Esophagus squamous epithelium (tissue), 5 donors: ENCODE data around the gene NUBP2. TPM values are rescaled to one million over a fixed set of nuclear protein-coding genes. Genes with fewer than 3 reads are reported as not detected.

Experiments used
- DNase-seq: peaks from one replicate; lab custom pipeline; 2025; lab: John Stamatoyannopoulos, UW
- H3K27ac ChIP-seq, 4 donors: fragments of 200-600 bp; sonication (generic); one replicate each; pipeline ENCODE4 v1.5.1; 2016 to 2019; ENCODE audit warnings: mild to moderate bottlenecking in 1 of 4
- H3K27me3 ChIP-seq, 4 donors: fragments of 200-600 bp; sonication (generic); 1 replicate in 3 of 4; 2 replicates in 1 of 4; pipeline versions ENCODE4 v1.5.1 to v1.6.0; 2017 to 2021; ENCODE audit warnings: antibody characterized with exemption in 1 of 4
- H3K36me3 ChIP-seq, 3 donors: fragments of 200-600 bp; sonication (generic); one replicate each; pipeline ENCODE4 v1.5.1; 2016 to 2019
- H3K4me1 ChIP-seq, 3 donors: fragments of 200-600 bp; sonication (generic); one replicate each; pipeline ENCODE4 v1.5.1; 2017 to 2019
- H3K4me3 ChIP-seq, 4 donors: fragments of 200-600 bp; sonication (generic); 1 replicate in 3 of 4; 2 replicates in 1 of 4; pipeline ENCODE4 v1.5.1; 2016 to 2019; ENCODE audit warnings: mild to moderate bottlenecking in 2 of 4, moderate library complexity in 1 of 4
- H3K9me3 ChIP-seq, 3 donors: fragments of 200-600 bp; sonication (generic); one replicate each; pipeline ENCODE4 v1.5.1; 2016 to 2019
- CTCF ChIP-seq, 6 experiments: fragments of 450-650 bp in 4 of 6; fragments of 200-600 bp in 2 of 6; sonication (generic) in 2 of 6; IDR thresholded peaks; one replicate each; pipeline ENCODE4 v1.5.1; 2016 to 2019; ENCODE audit warnings: antibody characterized with exemption in 6 of 6, mild to moderate bottlenecking in 4 of 6, moderate library complexity in 4 of 6
- POLR2A ChIP-seq, 4 donors: fragments of 450-650 bp; IDR thresholded peaks; one replicate each; pipeline ENCODE4 v1.6.1; 2017; ENCODE audit warnings: antibody characterized with exemption in 4 of 4, mild to moderate bottlenecking in 4 of 4, moderate library complexity in 3 of 4
- WGBS, 2 donors: methylation state at CpG; one replicate each; pipeline ENCODE4 v1.1.5; 2018; 5-methylcytosine and 5-hydroxymethylcytosine counted together
- intact Hi-C: fragments of 100-400 bp; cut with DNase I; formaldehyde crosslinking; loops from one replicate; pipeline ENCODE4 v1.15.0; 2022
- total RNA-seq, 4 donors: library from RNA; depleted of rRNA; stranded (reverse); fragments of >200 nt; gene quantifications; one replicate each; pipeline ENCODE4 v1.1.0, GENCODE V29; 2016
- donor health status: DM: yes; HTN: yes; CAD: no.

Gene NUBP2
- total RNA-seq, 4 donors from 2014 or later, result 71.4 to 91.5 (median 79.5) TPM

DNA sequence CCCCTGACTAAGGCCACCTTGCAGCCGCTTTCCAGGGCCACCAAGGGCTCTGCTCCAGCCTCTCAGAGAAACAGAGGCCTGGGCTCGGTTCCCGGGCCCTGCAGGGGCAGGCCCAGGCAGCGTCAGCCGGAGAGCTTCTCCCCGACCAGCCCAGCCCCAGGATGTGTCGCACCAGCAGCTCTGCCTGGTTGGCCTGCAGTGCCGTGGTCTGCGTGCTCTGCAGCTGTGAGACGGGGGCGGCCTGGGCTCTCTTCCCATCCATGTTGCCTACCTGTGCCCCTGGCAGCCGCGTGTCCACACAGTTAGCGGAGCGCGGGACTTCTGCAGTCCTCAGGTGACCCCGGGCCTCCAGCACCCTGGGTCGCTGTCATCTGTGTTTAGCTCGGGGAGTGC lies 5.9 kb downstream of the NUBP2 start:
- Histone ChIP-seq H3K27me3 (no peaks in the 10 kb centered on the region), H3K36me3 (peaks cover 0 to 78% (median 8%) of the 10 kb centered on the region in 3 donors), H3K4me3 (no peak overlapping the region), H3K27ac (peak overlapping the region in 2 of 4 donors; percentile 15 to 55), H3K4me1 (peaks cover 17 to 62% (median 26%) of the 10 kb centered on the region in 3 donors), H3K9me3 (no peaks in the 10 kb centered on the region)
- 60% methylated on average over 2 of the region's 19 CpGs; no CpG with 5 or more reads in 1 of the 2 donors for WGBS, 2 donors
- DNase-seq, result no peak
- TF ChIP-seq CTCF (IDR thresholded peaks at IDR 0.05) (no peak), POLR2A (IDR thresholded peaks at IDR 0.05) (no peak)
- intact Hi-C loops, result no loop called here

DNA sequence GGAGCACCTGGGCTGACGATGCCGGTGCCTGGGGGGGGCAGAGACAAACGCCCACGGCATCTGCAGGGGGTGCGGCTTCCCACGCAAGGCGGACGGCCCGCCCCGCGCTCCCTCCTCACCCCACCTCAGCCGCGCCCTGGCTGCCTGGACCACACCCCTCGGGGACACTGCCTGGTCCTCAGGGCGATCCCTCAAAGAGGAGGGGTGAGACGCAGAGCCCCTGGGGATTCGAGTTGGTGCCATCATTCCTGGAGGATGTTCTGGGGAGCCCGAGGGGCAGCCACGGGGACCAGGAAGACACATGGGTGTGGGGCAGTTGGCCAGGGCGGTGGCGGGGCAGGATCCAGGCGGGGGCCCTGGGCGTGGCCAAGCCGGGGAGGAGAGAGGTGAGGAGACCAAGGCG lies 6.9 kb downstream of the NUBP2 start:
- Histone ChIP-seq H3K27me3 (no peaks in the 10 kb centered on the region), H3K9me3 (no peaks in the 10 kb centered on the region), H3K4me3 (no peak overlapping the region), H3K27ac (peak overlapping the region in 1 of 4 donors; percentile 55), H3K4me1 (peaks cover 8 to 59% (median 16%) of the 10 kb centered on the region in 3 donors), H3K36me3 (peaks cover 0 to 78% (median 8%) of the 10 kb centered on the region in 3 donors)
- DNase-seq, result no peak
- intact Hi-C loops, result no loop called here
- TF ChIP-seq POLR2A (IDR thresholded peaks at IDR 0.05) (no peak), CTCF (IDR thresholded peaks at IDR 0.05) (no peak)
- 61 to 89% methylated on average over 3 to 9 of the region's 25 CpGs for WGBS, 2 donors

DNA sequence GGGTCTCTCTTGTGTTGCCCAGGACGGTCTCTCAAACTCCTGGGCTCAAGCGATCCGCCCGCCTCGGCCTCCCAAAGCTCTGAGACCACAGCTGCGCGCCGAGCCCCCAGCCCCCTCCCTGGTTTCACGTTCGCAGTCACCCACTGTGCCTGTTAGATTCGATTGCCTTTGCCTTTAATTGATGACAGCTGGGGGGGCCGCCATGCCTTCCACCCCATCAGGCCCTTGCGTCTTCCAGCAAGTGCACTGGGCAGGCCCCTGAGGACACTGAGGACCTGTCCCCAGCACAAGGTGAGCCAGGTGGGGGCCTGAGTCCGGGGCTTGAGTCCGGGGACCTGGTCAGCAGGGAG lies 7.5 kb downstream of the NUBP2 start:
- H3K36me3 ChIP-seq, result peaks cover 0 to 74% (median 8%) of the 10 kb centered on the region in 3 donors
- TF ChIP-seq CTCF (IDR thresholded peaks at IDR 0.05) (no peak), POLR2A (IDR thresholded peaks at IDR 0.05) (no peak)
- DNase-seq, result no peak
- intact Hi-C loops, result no loop called here
- 100% methylated on average over 3 of the region's 15 CpGs; no CpG with 5 or more reads in 1 of the 2 donors for WGBS, 2 donors
- H3K4me3 ChIP-seq, result no peak overlapping the region
- no peaks in the 10 kb centered on the region for H3K27me3 ChIP-seq
- H3K9me3 ChIP-seq, result no peaks in the 10 kb centered on the region
- H3K27ac ChIP-seq, result no peak overlapping the region
- peaks cover 7 to 54% (median 10%) of the 10 kb centered on the region in 3 donors for H3K4me1 ChIP-seq

- Histone ChIP-seq H3K9me3 (no peaks in the 10 kb centered on the region), H3K4me1 (peaks cover 7 to 49% (median 9%) of the 10 kb centered on the region in 3 donors), H3K27ac (no peak overlapping the region), H3K27me3 (no peaks in the 10 kb centered on the region), H3K4me3 (no peak overlapping the region), H3K36me3 (peaks cover 0 to 69% (median 8%) of the 10 kb centered on the region in 3 donors)
- TF ChIP-seq POLR2A (IDR thresholded peaks at IDR 0.05) (no peak), CTCF (IDR thresholded peaks at IDR 0.05) (no peak)
- intact Hi-C loops, result no loop called here
- no peak for DNase-seq
- WGBS, 2 donors, result 93% methylated on average over 10 of the region's 44 CpGs; no CpG with 5 or more reads in 1 of the 2 donors
These were observed 8.0 kb downstream of the NUBP2 start for GRCh38 chr16:1790611-1791255.

DNA sequence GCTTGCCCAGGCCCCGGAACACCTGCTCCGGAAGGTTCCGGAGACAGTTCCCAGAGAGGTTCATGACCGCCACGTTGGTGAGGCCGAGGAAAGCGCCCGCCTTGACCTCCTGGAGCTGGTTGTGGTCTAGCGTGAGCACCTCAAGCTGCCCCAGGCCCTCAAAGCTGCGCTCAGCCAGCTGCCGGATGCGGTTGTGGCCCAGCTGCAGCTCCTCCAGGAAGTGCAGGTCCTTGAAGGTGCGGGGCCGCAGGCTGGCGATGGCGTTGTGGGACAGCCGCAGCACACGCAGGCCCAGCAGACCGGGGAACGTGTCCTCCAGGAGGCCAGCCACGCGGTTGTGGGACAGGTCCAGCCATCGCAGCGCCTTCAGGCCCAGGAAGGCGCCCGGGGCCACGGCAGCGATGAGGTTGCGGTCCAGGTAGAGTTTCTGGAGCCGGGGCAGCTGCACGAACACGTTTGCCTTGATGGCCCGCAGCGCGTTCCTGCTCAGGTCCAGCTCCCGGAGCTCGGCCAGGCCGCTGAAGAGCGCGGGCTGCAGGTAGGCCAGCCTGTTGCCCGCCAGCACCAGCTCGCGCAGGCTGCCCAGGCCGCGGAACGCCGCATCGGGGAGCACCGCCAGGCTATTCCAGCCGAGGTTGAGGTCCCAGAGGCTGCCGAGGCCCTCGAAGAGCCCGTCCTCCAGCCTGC lies 8.6 kb downstream of the NUBP2 start:
- Histone ChIP-seq H3K27ac (no peak overlapping the region), H3K9me3 (no peaks in the 10 kb centered on the region), H3K27me3 (no peaks in the 10 kb centered on the region), H3K36me3 (peaks cover 0 to 63% (median 8%) of the 10 kb centered on the region in 3 donors), H3K4me3 (no peak overlapping the region), H3K4me1 (peaks cover 7 to 42% (median 9%) of the 10 kb centered on the region in 3 donors)
- no peak for TF ChIP-seq POLR2A (IDR thresholded peaks at IDR 0.05)
- TF ChIP-seq CTCF (IDR thresholded peaks at IDR 0.05), result no peak
- intact Hi-C loops, result no loop called here
- no peak for DNase-seq
- WGBS, 2 donors, result 100% methylated on average over 6 of the region's 53 CpGs; no CpG with 5 or more reads in 1 of the 2 donors
